Caco-2 (cell line): Measurements from ENCODE around the gene RASGRF1. TPM values are rescaled to one million over a fixed set of nuclear protein-coding genes. Genes with fewer than 3 reads are reported as not detected.

ENCODE experiments used
- BruUV-seq: library from RNA; stranded (reverse); fragments of 400-500 nt; replicated peaks from 2 replicates; lab custom pipeline; 2021; lab: Mats Ljungman, UMichigan
- CTCF ChIA-PET: fragments of 300-600 bp; sonication (Branson Sonifier 250); formaldehyde crosslinking; loops from one replicate; lab custom pipeline; 2022; ENCODE audit warnings: antibody characterized with exemption; lab: Charles Lee
- POLR2A ChIA-PET: fragments of 300-600 bp; sonication (Branson Sonifier 250); formaldehyde crosslinking; loops from one replicate; lab custom pipeline; 2022; ENCODE audit warnings: antibody characterized with exemption; lab: Charles Lee
- DNase-seq, 2 experiments: peaks; one replicate each; pipeline versions ENCODE4 v3.0.0 to v3.0.0-alpha.2; 2020 to 2022
- H3K27me3 ChIP-seq: replicated peaks from 2 replicates; pipeline ENCODE4 v1.6.0; 2011; ENCODE audit warnings: low read length; ENCODE audit not compliant: control insufficient read depth, insufficient read depth
- H3K36me3 ChIP-seq: 2 replicates; pipeline ENCODE4 v1.5.1; 2011; ENCODE audit warnings: low read length; ENCODE audit not compliant: control insufficient read depth, insufficient read depth
- H3K4me1 ChIP-seq: fragments of 250-450 bp; sonication (Bioruptor Pico); 2 replicates; pipeline ENCODE4 v1.5.1; 2020; ENCODE audit warnings: mild to moderate bottlenecking
- H3K4me3 ChIP-seq: 2 replicates; pipeline ENCODE4 v1.5.1; 2011; ENCODE audit warnings: low read depth, mild to moderate bottlenecking, control low read depth, low read length
- H3K9me3 ChIP-seq: fragments of 250-450 bp; sonication (Bioruptor Pico); 2 replicates; pipeline ENCODE4 v1.5.1; 2020; ENCODE audit warnings: mild to moderate bottlenecking, moderate library complexity
- H3K27ac Mint-ChIP-seq: one replicate; pipeline ENCODE4 v1.8.0; 2022; ENCODE audit warnings: mixed read lengths; ENCODE audit not compliant: unreplicated experiment
- H3K27me3 Mint-ChIP-seq: one replicate; pipeline ENCODE4 v1.8.0; 2022; ENCODE audit warnings: mixed read lengths; ENCODE audit not compliant: insufficient read depth, unreplicated experiment
- H3K36me3 Mint-ChIP-seq: one replicate; pipeline ENCODE4 v1.8.0; 2022; ENCODE audit warnings: mild to moderate bottlenecking, mixed read lengths; ENCODE audit not compliant: insufficient read depth, unreplicated experiment
- H3K4me1 Mint-ChIP-seq: one replicate; pipeline ENCODE4 v1.8.0; 2022; ENCODE audit warnings: low read depth, mixed read lengths; ENCODE audit not compliant: unreplicated experiment
- H3K4me3 Mint-ChIP-seq: one replicate; pipeline ENCODE4 v1.8.0; 2022; ENCODE audit warnings: mild to moderate bottlenecking, moderate library complexity, mixed read lengths; ENCODE audit not compliant: unreplicated experiment
- H3K9me3 Mint-ChIP-seq: one replicate; pipeline ENCODE4 v1.8.0; 2022; ENCODE audit warnings: mixed read lengths; ENCODE audit not compliant: unreplicated experiment
- intact Hi-C: fragments of 100-400 bp; cut with micrococcal nuclease; formaldehyde crosslinking; loops from one replicate; pipeline ENCODE4 v1.10.0; 2022; ENCODE audit not compliant: unreplicated experiment
- total RNA-seq: library from RNA; stranded (reverse); gene quantifications from 2 replicates; pipeline ENCODE4 v1.2.3, GENCODE V29; 2022
- TF ChIP-seq, protein P1 (sequence below), 2 experiments: fragments of 200-600 bp in 1 of 2; IDR thresholded peaks; 1 replicate in 1 of 2; 2 replicates in 1 of 2; pipeline versions ENCODE4 v1.5.1 to v1.8.0; 2011 to 2022; ENCODE audit warnings: antibody characterized with exemption in 1 of 2, control low read depth in 1 of 2, inconsistent platforms in 1 of 2, low read depth in 1 of 2, low read length in 1 of 2, mild to moderate bottlenecking in 1 of 2, moderate library complexity in 1 of 2; ENCODE audit not compliant: insufficient read depth in 1 of 2, severe bottlenecking in 1 of 2, unreplicated experiment in 1 of 2

RASGRF1 gene
- total RNA-seq, 1 experiment from 2014 or later: 0.57 TPM

DNA sequence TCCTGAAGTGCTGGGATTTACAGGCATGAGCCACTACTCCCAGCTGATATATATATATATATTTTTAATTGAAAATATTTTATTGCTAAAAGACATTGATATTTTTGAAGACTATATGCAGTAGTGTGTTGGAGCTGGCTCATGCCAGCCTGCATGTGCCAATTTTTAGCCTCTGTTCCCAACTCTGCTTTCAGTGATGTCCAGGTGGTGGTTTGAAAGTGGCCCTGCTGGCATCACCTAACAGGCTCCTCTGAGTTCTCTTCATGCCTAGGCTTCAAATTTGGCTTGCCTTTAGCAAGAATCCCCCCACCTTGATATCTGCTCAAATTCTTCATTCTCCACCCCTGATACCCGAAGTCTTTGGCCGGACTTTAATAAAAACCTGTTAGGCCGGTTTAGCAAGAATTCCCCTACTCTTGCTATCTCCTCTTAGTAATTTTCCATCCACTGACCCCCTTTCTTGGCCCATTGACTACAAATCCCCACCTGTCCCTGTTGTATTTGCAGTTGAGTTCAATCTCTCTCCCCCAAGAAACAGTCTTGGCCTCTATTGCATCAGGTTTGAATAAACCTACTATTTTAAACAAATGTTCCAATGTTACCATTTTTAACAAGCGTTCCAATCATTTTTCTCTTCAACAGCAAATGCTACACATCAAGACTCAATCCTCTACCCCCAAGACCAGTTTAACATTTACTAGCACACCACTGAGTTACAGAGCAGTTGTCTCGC lies 121.9 kb downstream of the RASGRF1 start:
- Mint-ChIP-seq H3K4me3 (peak overlapping the region; percentile 4), H3K9me3 (no peaks in the 10 kb centered on the region), H3K36me3 (peaks cover 8% of the 10 kb centered on the region), H3K4me1 (peaks cover 28% of the 10 kb centered on the region), H3K27ac (peak overlapping the region; percentile 16), H3K27me3 (no peaks in the 10 kb centered on the region)
- Histone ChIP-seq H3K4me3 (no peak overlapping the region), H3K36me3 (no peaks in the 10 kb centered on the region), H3K4me1 (peaks cover 37% of the 10 kb centered on the region), H3K27me3 (no peaks in the 10 kb centered on the region), H3K9me3 (no peaks in the 10 kb centered on the region)
- TF ChIP-seq, protein P1, sequence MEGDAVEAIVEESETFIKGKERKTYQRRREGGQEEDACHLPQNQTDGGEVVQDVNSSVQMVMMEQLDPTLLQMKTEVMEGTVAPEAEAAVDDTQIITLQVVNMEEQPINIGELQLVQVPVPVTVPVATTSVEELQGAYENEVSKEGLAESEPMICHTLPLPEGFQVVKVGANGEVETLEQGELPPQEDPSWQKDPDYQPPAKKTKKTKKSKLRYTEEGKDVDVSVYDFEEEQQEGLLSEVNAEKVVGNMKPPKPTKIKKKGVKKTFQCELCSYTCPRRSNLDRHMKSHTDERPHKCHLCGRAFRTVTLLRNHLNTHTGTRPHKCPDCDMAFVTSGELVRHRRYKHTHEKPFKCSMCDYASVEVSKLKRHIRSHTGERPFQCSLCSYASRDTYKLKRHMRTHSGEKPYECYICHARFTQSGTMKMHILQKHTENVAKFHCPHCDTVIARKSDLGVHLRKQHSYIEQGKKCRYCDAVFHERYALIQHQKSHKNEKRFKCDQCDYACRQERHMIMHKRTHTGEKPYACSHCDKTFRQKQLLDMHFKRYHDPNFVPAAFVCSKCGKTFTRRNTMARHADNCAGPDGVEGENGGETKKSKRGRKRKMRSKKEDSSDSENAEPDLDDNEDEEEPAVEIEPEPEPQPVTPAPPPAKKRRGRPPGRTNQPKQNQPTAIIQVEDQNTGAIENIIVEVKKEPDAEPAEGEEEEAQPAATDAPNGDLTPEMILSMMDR (IDR thresholded peaks at IDR 0.05; ENCODE audit: insufficient read depth in 1 of 2, low read depth in 1 of 2, low read length in 1 of 2, severe bottlenecking in 1 of 2, unreplicated experiment in 1 of 2): no peak
- DNase-seq: peak in 1 of 2 experiments; percentile 61
- BruUV-seq: no TSS peak
- intact Hi-C loops: no loop called here
- ChIA-PET CTCF (interaction anchor here (1.2 kb wide), 1 partner anchor 11 kb away, joined by 7 read pairs; no protein-coding TSS in a partner anchor), POLR2A (interaction anchor here (0.7 kb wide), 1 partner anchor 48 kb away, joined by 4 read pairs; no protein-coding TSS in a partner anchor)

DNA sequence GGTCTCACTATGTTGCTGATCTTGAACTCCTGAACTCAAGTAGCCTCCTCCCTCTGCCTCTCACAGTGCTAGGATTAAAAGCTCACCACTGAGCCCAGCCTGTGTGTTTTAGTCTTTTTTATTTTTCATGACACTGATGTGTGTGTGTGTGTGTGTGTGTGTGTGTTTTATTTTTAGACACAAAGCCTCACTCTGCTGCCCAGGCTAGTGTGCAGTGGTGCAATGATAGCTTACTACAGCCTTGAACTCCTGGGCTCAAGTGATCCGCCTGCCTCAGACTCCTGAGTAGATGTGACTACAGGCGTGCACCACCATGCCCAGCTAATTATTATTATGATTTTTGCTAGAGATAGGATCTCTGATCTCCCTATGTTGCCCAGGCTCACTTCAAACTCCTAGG lies 122.5 kb downstream of the RASGRF1 start:
- BruUV-seq: no TSS peak
- no peak for DNase-seq
- H3K27me3 Mint-ChIP-seq: no peaks in the 10 kb centered on the region
- peaks cover 28% of the 10 kb centered on the region for H3K4me1 Mint-ChIP-seq
- no peak overlapping the region for H3K4me3 Mint-ChIP-seq
- Histone ChIP-seq H3K4me3 (no peak overlapping the region), H3K4me1 (peaks cover 37% of the 10 kb centered on the region), H3K9me3 (no peaks in the 10 kb centered on the region), H3K36me3 (no peaks in the 10 kb centered on the region), H3K27me3 (no peaks in the 10 kb centered on the region)
- H3K36me3 Mint-ChIP-seq: peaks cover 8% of the 10 kb centered on the region
- H3K9me3 Mint-ChIP-seq: no peaks in the 10 kb centered on the region
- CTCF ChIA-PET: interaction anchor here (1.2 kb wide), 1 partner anchor 12 kb away, joined by 7 read pairs; no protein-coding TSS in a partner anchor
- POLR2A ChIA-PET: interaction anchor here (0.7 kb wide), 1 partner anchor 47 kb away, joined by 4 read pairs; no protein-coding TSS in a partner anchor
- TF ChIP-seq, protein P1 (IDR thresholded peaks at IDR 0.05; ENCODE audit: insufficient read depth in 1 of 2, low read depth in 1 of 2, low read length in 1 of 2, severe bottlenecking in 1 of 2, unreplicated experiment in 1 of 2): no peak
- intact Hi-C loops: no loop called here
- H3K27ac Mint-ChIP-seq: no peak overlapping the region

DNA sequence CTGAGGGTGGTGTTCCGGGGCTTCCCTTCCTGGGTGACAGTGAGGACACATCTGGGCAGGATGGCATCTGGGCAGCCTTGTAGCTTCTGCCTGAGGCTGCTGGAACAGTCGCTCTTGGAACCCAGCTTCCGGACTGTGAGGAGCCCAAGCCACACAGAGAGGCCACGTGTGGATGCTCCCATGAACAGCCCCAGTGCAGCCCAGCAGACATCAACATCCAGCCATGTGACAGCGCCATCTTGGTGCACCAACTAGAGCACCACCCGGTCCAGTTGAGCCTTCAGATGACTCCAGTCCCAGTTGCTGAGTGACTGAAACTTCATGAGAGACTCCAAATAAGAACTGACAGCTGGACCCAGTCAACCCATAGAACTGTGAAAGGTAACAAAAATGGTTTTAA lies 130.3 kb downstream of the RASGRF1 start:
- Mint-ChIP-seq H3K36me3 (no peaks in the 10 kb centered on the region), H3K27ac (no peak overlapping the region), H3K4me3 (no peak overlapping the region), H3K4me1 (no peaks in the 10 kb centered on the region), H3K9me3 (no peaks in the 10 kb centered on the region), H3K27me3 (no peaks in the 10 kb centered on the region)
- Histone ChIP-seq H3K4me3 (no peak overlapping the region), H3K4me1 (no peaks in the 10 kb centered on the region), H3K27me3 (no peaks in the 10 kb centered on the region), H3K36me3 (no peaks in the 10 kb centered on the region), H3K9me3 (no peaks in the 10 kb centered on the region)
- TF ChIP-seq, protein P1 (IDR thresholded peaks at IDR 0.05; ENCODE audit: insufficient read depth in 1 of 2, low read depth in 1 of 2, low read length in 1 of 2, severe bottlenecking in 1 of 2, unreplicated experiment in 1 of 2): no peak
- CTCF ChIA-PET: no interaction called here
- no peak for DNase-seq
- POLR2A ChIA-PET: no interaction called here
- BruUV-seq: no TSS peak
- intact Hi-C loops: no loop called here
